Duodenal mucosa (tissue), 2 donors: ENCODE results near the gene TGFBR3.
A peak's percentile ranks its signal among the peaks of the same experiment; 100 is the strongest.

Experiments
- H3K27ac ChIP-seq: one replicate; pipeline ENCODE4 v1.7.0; 2013; ENCODE audit warnings: low read depth, low read length
- H3K27me3 ChIP-seq, 2 donors: one replicate each; pipeline ENCODE4 v1.7.0; 2013; ENCODE audit warnings: low read length in 2 of 2, control low read depth in 1 of 2; ENCODE audit not compliant: insufficient read depth in 2 of 2, control insufficient read depth in 1 of 2
- H3K36me3 ChIP-seq, 2 donors: one replicate each; pipeline ENCODE4 v1.7.0; 2013; ENCODE audit warnings: low read length in 2 of 2, control low read depth in 1 of 2; ENCODE audit not compliant: insufficient read depth in 2 of 2, control insufficient read depth in 1 of 2
- H3K4me1 ChIP-seq, 2 donors: one replicate each; pipeline ENCODE4 v1.7.0; 2013; ENCODE audit warnings: low read length in 2 of 2, control low read depth in 1 of 2; ENCODE audit not compliant: insufficient read depth in 2 of 2, control insufficient read depth in 1 of 2
- H3K4me3 ChIP-seq, 2 donors: one replicate each; pipeline ENCODE4 v1.7.0; 2013; ENCODE audit warnings: low read length in 2 of 2, low read depth in 1 of 2
- H3K9ac ChIP-seq, 2 donors: one replicate each; pipeline ENCODE4 v1.7.0; 2013; ENCODE audit warnings: low read length in 2 of 2, low read depth in 1 of 2
- H3K9me3 ChIP-seq, 2 donors: one replicate each; pipeline ENCODE4 v1.7.0; 2013; ENCODE audit warnings: low read length in 2 of 2, control low read depth in 1 of 2; ENCODE audit not compliant: control insufficient read depth in 1 of 2

TGFBR3 gene

GRCh38 chr1:91803847-91804545 is 82.0 kb downstream of the TGFBR3 start:
- no peaks in the 10 kb centered on the region for H3K36me3 ChIP-seq
- H3K4me1 ChIP-seq = peaks cover 20 to 21% of the 10 kb centered on the region in 2 donors
- H3K9me3 ChIP-seq = no peaks in the 10 kb centered on the region
- H3K9ac ChIP-seq = no peak overlapping the region
- H3K4me3 ChIP-seq = peak overlapping the region; percentile 6 to 45
- no peaks in the 10 kb centered on the region for H3K27me3 ChIP-seq
- H3K27ac ChIP-seq = no peak overlapping the region

DNA sequence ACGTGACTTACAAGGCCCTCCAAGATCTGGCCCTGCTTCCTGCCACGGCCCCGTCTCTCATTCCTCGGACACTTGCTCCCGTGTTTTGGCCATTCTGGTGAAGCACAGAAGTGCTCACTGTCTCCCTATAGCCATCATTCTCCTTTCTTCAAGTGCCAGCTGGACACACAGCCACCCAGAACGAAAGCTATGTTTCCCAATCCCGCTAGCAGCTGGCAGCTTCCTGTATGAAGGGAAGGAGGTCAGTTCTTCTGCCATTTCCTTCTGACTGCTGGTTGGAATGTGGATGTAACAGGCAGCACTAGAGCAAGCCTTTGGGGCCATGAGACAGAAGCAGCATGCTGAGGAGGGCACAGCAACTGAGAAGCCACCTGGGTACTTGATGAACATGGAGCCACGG is 82.8 kb downstream of the TGFBR3 start:
- Histone ChIP-seq H3K9me3 (no peaks in the 10 kb centered on the region), H3K27me3 (no peaks in the 10 kb centered on the region), H3K4me1 (peaks cover 20 to 29% of the 10 kb centered on the region in 2 donors), H3K36me3 (no peaks in the 10 kb centered on the region), H3K27ac (no peak overlapping the region), H3K4me3 (no peak overlapping the region), H3K9ac (no peak overlapping the region)

DNA sequence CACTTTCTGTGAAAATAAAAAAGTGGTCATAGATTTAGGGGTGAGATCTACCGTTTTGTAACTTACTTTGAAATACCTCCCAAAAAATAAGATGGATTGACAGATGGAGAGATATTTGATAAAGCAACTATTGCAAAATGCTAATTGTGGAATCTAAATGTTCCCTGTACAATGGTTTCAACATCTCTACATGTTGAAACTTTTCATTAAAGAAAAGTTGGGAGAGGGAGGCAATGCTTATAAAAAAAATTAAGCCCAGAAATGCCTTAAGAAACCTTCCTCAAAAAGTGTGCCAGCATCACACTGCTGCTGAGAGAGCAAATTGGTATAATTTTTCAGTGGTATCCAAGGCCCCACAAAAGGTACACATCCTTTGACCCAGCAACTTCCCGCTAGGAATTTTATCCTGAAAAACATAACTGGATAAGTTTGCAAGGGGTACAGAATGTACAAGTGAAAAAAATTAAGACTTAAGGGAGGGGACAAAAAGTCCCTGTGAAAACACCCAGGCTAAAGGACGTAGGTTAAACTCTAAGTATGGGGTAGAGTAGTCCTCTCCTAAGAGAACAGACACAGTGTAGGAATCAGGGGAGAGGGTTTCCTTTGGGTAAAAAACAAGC is 84.3 kb downstream of the TGFBR3 start:
- Histone ChIP-seq H3K27me3 (no peaks in the 10 kb centered on the region), H3K4me1 (peaks cover 20 to 29% of the 10 kb centered on the region in 2 donors), H3K27ac (no peak overlapping the region), H3K9ac (no peak overlapping the region), H3K4me3 (no peak overlapping the region), H3K36me3 (no peaks in the 10 kb centered on the region), H3K9me3 (no peaks in the 10 kb centered on the region)

DNA sequence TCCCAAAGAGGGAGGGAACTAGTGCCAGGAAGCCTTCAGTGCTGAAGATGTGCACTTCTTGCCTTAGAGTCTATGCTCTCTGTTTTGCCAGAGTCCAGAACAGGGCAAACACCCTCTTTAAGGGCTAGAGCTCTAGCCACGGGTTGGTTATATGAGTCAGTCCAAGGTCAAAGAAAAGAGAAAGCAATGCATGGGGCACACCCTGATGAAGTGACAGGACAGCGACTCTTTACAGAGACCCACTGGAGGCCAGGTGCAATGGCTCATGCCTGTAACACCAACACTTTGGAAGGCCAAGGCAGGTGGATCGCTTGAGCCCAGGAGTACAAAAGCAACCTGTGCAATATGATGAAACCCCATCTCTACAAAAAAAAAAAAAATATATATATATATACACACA is 86.1 kb downstream of the TGFBR3 start:
- no peaks in the 10 kb centered on the region for H3K9me3 ChIP-seq
- H3K36me3 ChIP-seq = peaks cover 0 to 4% of the 10 kb centered on the region in 2 donors
- no peaks in the 10 kb centered on the region for H3K27me3 ChIP-seq
- no peak overlapping the region for H3K9ac ChIP-seq
- no peak overlapping the region for H3K4me3 ChIP-seq
- peaks cover 20 to 29% of the 10 kb centered on the region in 2 donors for H3K4me1 ChIP-seq
- H3K27ac ChIP-seq = no peak overlapping the region

GRCh38 chr1:91799159-91799558 is 86.8 kb downstream of the TGFBR3 start:
- peaks cover 0 to 4% of the 10 kb centered on the region in 2 donors for H3K36me3 ChIP-seq
- H3K4me3 ChIP-seq = no peak overlapping the region
- H3K27ac ChIP-seq = no peak overlapping the region
- no peaks in the 10 kb centered on the region for H3K27me3 ChIP-seq
- no peak overlapping the region for H3K9ac ChIP-seq
- H3K9me3 ChIP-seq = no peaks in the 10 kb centered on the region
- H3K4me1 ChIP-seq = peaks cover 13 to 22% of the 10 kb centered on the region in 2 donors

DNA sequence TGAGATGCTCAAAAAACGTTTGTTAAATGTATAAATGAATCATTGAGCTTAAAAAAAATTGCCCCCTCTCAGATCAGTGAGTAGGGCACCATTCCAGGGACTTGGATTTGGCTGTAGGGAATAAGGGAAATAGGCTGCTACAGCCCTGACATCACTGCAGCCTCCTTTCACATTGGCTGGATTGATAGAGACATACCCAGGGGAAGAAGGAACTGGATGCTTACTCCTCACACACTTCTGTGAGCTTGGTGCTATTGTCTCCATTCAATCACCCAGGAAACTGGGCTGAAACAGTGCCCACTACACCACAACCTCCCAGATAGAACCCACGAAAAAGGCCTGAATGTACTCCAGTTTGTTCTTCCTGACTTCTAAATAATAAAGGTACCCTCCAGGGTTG is 87.2 kb downstream of the TGFBR3 start:
- no peak overlapping the region for H3K4me3 ChIP-seq
- peaks cover 9 to 18% of the 10 kb centered on the region in 2 donors for H3K4me1 ChIP-seq
- peaks cover 0 to 4% of the 10 kb centered on the region in 2 donors for H3K36me3 ChIP-seq
- no peaks in the 10 kb centered on the region for H3K9me3 ChIP-seq
- no peak overlapping the region for H3K9ac ChIP-seq
- no peak overlapping the region for H3K27ac ChIP-seq
- H3K27me3 ChIP-seq = no peaks in the 10 kb centered on the region

DNA sequence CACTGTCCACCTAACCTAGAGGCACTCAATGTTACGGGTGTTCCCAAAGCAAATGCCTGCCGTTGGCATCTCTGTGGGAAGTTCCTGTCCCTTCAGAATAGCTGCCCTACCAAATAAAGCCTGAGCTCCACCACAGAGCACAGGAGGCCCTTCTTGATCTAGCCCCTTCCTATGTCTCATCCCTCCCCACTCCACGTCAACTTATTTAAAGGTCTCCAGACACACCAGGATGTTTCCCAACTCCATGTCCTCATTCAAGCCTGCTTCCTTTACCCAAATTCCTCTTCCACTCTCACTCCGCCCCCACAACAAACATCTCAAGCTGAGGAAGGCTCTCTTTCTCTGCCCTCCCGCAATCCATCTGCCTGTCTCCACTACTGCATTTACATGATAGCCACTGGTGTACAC is 87.7 kb downstream of the TGFBR3 start:
- H3K4me1 ChIP-seq = peaks cover 4 to 13% of the 10 kb centered on the region in 2 donors
- H3K9me3 ChIP-seq = no peaks in the 10 kb centered on the region
- H3K4me3 ChIP-seq = no peak overlapping the region
- H3K36me3 ChIP-seq = peaks cover 0 to 4% of the 10 kb centered on the region in 2 donors
- H3K27me3 ChIP-seq = no peaks in the 10 kb centered on the region
- no peak overlapping the region for H3K27ac ChIP-seq
- no peak overlapping the region for H3K9ac ChIP-seq

- H3K36me3 ChIP-seq = peaks cover 0 to 4% of the 10 kb centered on the region in 2 donors
- H3K9me3 ChIP-seq = no peaks in the 10 kb centered on the region
- H3K9ac ChIP-seq = no peak overlapping the region
- no peaks in the 10 kb centered on the region for H3K27me3 ChIP-seq
- no peak overlapping the region for H3K4me3 ChIP-seq
- H3K4me1 ChIP-seq = peaks cover 2 to 13% of the 10 kb centered on the region in 2 donors
- no peak overlapping the region for H3K27ac ChIP-seq
Measured at GRCh38 chr1:91797164-91797563, 88.8 kb downstream of the TGFBR3 start.

- Histone ChIP-seq H3K9ac (no peak overlapping the region), H3K27me3 (no peaks in the 10 kb centered on the region), H3K4me1 (peaks cover 9 to 14% of the 10 kb centered on the region in 2 donors), H3K9me3 (no peaks in the 10 kb centered on the region), H3K4me3 (no peak overlapping the region), H3K27ac (no peak overlapping the region), H3K36me3 (peaks cover 0 to 4% of the 10 kb centered on the region in 2 donors)
Measured at GRCh38 chr1:91796390-91796654, 89.6 kb downstream of the TGFBR3 start.

DNA sequence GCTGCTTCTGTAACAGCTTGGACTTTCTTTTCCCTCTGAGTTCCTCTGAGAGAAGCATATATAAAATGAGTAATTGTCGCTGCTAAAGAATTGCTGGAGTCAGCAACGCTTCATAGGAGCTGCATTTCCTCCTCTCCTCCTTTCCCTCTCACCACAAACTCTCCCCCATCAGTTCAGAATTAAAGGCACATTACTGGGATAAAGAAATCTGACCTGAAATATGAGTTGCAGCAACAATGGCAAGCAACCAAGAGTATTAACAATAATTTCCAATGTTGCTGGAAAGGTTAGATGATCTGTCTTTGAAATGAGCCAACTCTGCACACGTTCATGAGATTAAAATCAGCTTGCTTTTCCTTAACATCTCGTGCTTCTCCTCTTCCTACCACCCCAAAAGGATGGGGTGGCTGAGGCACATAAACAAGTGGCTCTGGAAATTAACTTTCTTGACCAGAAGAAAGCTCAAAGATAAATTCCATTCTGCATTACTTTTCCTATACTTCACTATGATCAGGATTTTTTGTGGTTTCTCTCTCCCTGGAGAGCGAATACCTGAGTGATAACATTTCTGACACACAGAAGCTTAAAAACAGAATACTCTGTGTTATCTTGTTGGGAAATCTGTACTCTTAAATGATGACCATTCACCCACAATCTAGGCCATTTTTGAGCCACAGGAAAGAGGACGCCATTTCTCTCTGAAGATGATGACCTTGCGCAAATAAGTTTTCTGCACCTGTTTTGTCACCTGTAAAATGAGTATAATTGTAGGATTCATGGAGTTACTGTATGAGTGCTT is 90.2 kb downstream of the TGFBR3 start:
- Histone ChIP-seq H3K27ac (no peak overlapping the region), H3K4me1 (peaks cover 9 to 17% of the 10 kb centered on the region in 2 donors), H3K4me3 (no peak overlapping the region), H3K27me3 (no peaks in the 10 kb centered on the region), H3K36me3 (peaks cover 0 to 4% of the 10 kb centered on the region in 2 donors), H3K9me3 (no peaks in the 10 kb centered on the region), H3K9ac (no peak overlapping the region)
